ENCODE data around the gene NANP. TPM values are rescaled to one million over a fixed set of nuclear protein-coding genes. Genes with fewer than 3 reads are reported as not detected.
"Not testable (repeated sequence)": the region's sequence is repeated elsewhere in the genome, so short reads cannot be mapped to it uniquely, and the experiment has no call there.

Gene NANP
- total RNA-seq, 3 donors from 2014 or later, result 3.8 to 5.7 (median 5.2) TPM

GRCh38 chr20:25600632-25601031 lies 23.2 kb downstream of the NANP start:
- no peaks in the 10 kb centered on the region for H3K27me3 ChIP-seq
- intact Hi-C loops (cut with DNase I; ENCODE audit: low total_unique reads), result no loop called here
- no peaks in the 10 kb centered on the region for H3K9me3 ChIP-seq
- no peak for DNase-seq (ENCODE audit: low spot score in 2 of 2)
- TF ChIP-seq CTCF (IDR thresholded peaks at IDR 0.05), result no peak
- TF ChIP-seq POLR2A (IDR thresholded peaks at IDR 0.05), result no peak
- no peak for TF ChIP-seq POLR2AphosphoS5 (IDR thresholded peaks at IDR 0.05)
- no peak overlapping the region for H3K27ac ChIP-seq
- H3K36me3 ChIP-seq, result no peaks in the 10 kb centered on the region
- no peaks in the 10 kb centered on the region for H3K4me1 ChIP-seq
- no peak overlapping the region for H3K4me3 ChIP-seq

DNA sequence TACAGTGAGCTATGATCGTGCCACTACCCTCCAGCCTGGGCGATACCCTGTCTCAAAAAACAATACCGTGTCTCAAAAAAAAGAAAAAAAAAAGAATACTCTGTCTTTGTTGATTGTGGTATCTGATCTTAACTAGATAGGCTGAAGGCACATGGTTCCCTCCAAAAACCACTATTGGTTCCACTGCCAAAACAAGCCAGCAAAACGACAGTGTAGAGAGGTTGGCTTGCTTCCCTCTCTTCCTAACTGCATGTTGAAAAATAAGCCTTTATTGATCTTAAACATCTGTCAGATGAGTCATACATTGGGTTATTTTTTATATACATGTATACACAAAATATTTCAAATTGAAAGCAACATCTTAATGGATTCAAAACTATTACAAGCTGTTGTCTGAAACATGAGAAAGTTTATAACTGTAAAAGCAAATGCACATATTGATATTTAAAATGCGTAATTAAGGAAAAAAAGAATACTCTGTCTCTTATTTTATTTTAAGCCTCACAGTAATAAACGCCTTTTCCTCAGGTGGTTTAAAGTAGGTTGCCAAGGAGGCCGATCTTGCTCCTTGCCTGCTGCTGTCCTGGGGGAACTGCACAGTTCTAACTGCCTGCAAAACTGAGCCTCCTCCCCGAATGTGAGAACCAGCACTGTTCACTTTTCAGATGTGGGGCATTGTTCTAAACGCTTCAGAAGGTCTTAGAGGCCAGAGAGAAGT lies 31.5 kb downstream of the NANP start:
- no peaks in the 10 kb centered on the region for H3K36me3 ChIP-seq
- intact Hi-C loops (cut with DNase I; ENCODE audit: low total_unique reads), result no loop called here
- TF ChIP-seq POLR2AphosphoS5 (IDR thresholded peaks at IDR 0.05) (no peak), CTCF (IDR thresholded peaks at IDR 0.05) (no peak), POLR2A (IDR thresholded peaks at IDR 0.05) (no peak)
- DNase-seq (ENCODE audit: low spot score in 2 of 2), result no peak
- no peaks in the 10 kb centered on the region for H3K9me3 ChIP-seq
- H3K27ac ChIP-seq, result no peak overlapping the region
- H3K4me1 ChIP-seq, result no peaks in the 10 kb centered on the region
- no peaks in the 10 kb centered on the region for H3K27me3 ChIP-seq
- H3K4me3 ChIP-seq, result no peak overlapping the region

DNA sequence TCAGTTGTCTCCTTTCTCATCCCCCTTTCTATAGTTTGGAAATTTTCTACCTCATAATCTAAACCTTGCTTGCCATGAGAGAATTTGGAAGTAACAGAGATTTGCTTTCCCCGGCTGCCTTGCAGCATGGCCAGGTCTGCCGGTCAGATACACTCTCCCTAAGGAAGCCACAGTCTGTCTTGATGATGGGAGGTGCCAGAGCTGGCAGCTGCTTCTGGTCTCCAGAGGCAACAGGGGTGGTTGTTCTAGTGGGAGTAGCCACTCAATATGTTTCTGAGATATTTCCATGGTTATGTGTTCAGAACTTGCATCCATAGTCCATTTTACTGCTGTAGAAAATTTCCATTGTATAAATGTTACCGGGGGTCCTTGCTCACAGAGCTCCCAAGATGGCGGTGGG lies 33.0 kb downstream of the NANP start:
- H3K4me1 ChIP-seq; intact Hi-C loops (cut with DNase I; ENCODE audit: low total_unique reads): not testable (repeated sequence)

GRCh38 chr20:25588491-25588890 lies 35.3 kb downstream of the NANP start:
- no peak for TF ChIP-seq CTCF (IDR thresholded peaks at IDR 0.05)
- TF ChIP-seq POLR2A (IDR thresholded peaks at IDR 0.05), result no peak
- TF ChIP-seq POLR2AphosphoS5 (IDR thresholded peaks at IDR 0.05), result no peak
- no peaks in the 10 kb centered on the region for H3K4me1 ChIP-seq
- H3K4me3 ChIP-seq, result no peak overlapping the region
- intact Hi-C loops (cut with DNase I; ENCODE audit: low total_unique reads), result no loop called here
- H3K27ac ChIP-seq, result no peak overlapping the region
- H3K9me3 ChIP-seq, result no peaks in the 10 kb centered on the region
- no peaks in the 10 kb centered on the region for H3K27me3 ChIP-seq
- H3K36me3 ChIP-seq, result no peaks in the 10 kb centered on the region
- DNase-seq (ENCODE audit: low spot score in 2 of 2), result no peak

More for the DNA sequence above, 33.0 kb downstream of the NANP start:
- H3K36me3 ChIP-seq; H3K4me3 ChIP-seq; H3K27me3 ChIP-seq; H3K9me3 ChIP-seq; DNase-seq (ENCODE audit: low spot score in 2 of 2); H3K27ac ChIP-seq: not testable (repeated sequence)

DNA sequence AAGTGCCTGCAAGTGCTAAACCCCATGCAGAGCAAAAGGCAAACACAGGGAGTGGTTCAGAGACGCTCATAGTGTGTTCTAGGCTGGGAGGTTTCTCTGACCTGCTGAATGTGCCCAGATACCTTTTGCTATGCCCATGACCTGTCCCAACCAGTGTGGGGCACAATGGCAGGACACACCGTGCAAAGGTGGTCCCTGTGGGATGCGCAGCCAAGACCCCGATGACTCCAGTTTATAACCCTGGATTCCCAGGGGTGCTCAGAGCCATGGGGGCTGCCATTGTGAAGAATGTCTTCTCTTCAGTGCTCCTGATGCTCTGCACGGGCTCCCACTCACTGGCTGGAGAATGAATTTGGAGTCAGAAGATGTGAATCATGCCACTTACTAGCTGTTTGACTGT lies 36.3 kb downstream of the NANP start:
- H3K27ac ChIP-seq, result no peak overlapping the region
- H3K27me3 ChIP-seq, result no peaks in the 10 kb centered on the region
- H3K9me3 ChIP-seq, result no peaks in the 10 kb centered on the region
- no peak overlapping the region for H3K4me3 ChIP-seq
- no peaks in the 10 kb centered on the region for H3K36me3 ChIP-seq
- no peak for DNase-seq (ENCODE audit: low spot score in 2 of 2)
- H3K4me1 ChIP-seq, result no peaks in the 10 kb centered on the region
- TF ChIP-seq POLR2AphosphoS5 (IDR thresholded peaks at IDR 0.05), result no peak
- TF ChIP-seq CTCF (IDR thresholded peaks at IDR 0.05), result no peak
- no peak for TF ChIP-seq POLR2A (IDR thresholded peaks at IDR 0.05)
- intact Hi-C loops (cut with DNase I; ENCODE audit: low total_unique reads), result no loop called here
